GM21390 (cell line): ENCODE results near the gene COL23A1.
"Not testable (repeated sequence)": the region's sequence is repeated elsewhere in the genome, so short reads cannot be mapped to it uniquely, and the experiment has no call there.

ENCODE experiments used
- ATAC-seq: cut with Tn5 transposase; IDR thresholded peaks from one replicate; pipeline ENCODE4 v1.9.1; 2021; ENCODE audit not compliant: unreplicated experiment

The COL23A1 gene

DNA sequence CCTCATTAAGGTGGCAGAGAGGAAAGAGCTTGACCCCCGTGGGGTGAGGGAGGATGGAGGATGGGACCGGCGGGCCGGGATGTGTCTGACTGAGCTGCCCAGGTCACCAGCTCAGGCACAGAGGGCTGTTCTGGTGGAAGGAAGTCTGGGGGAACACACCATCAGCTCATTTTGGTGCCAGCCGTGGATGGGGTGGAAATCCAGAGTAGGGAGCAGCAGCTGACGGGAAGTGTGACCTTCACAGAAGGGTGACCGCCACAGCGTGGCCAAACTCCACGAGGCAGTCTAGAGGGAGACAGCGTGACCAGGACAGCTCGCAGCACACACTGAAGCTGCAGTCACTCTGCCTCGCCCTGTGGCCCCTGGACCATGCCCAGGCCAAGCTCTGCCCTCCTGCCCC, 312.3 kb downstream of the COL23A1 start:
- ATAC-seq, result no peak

DNA sequence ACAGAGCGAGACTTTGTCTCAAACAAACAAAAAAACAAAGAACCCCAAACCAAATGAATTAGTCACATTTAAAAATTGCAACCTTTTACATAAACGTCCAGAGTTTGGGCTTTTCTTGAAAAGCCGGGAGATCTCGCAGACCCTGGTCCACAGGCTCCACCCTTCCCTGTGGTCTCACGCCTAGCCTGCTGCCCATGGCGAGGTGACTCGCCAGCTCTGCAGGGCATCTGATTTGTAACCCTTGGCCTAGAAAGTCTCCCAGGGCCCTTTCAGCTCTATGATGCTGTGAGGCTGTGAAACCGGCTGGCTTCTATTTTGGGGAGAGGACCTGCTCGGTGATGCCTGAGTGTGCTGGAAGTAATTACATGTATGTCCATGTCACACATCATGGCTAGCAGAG, 312.8 kb downstream of the COL23A1 start:
- ATAC-seq, result no peak

- no peak for ATAC-seq
These were observed 315.2 kb downstream of the COL23A1 start for GRCh38 chr5:178274781-178275537.

- no peak for ATAC-seq
These were observed 316.3 kb downstream of the COL23A1 start for GRCh38 chr5:178273665-178274541.

DNA sequence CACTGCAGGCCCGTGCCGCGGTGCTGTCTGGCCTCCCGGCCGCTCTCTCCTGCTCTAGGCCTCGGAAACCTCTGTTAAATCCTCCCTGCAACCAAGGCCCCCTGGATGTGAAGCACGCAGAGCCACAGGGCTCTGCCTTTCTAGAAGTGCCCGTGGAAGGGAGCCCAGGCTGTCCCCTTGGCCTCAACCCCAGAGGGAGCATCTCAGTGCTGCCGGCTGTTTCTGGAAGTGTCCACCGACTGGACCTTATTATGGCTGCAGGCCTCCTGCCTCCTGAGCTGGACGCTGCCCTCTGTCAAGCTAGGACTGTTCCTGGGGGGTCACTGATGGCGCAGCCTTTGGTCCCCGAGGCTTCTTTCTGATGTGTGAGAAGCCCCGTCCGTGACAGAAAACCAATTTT, 317.2 kb downstream of the COL23A1 start:
- no peak for ATAC-seq

GRCh38 chr5:178272591-178272990, 317.6 kb downstream of the COL23A1 start:
- no peak for ATAC-seq

- no peak for ATAC-seq
These were observed 318.3 kb downstream of the COL23A1 start for GRCh38 chr5:178271726-178272479.

DNA sequence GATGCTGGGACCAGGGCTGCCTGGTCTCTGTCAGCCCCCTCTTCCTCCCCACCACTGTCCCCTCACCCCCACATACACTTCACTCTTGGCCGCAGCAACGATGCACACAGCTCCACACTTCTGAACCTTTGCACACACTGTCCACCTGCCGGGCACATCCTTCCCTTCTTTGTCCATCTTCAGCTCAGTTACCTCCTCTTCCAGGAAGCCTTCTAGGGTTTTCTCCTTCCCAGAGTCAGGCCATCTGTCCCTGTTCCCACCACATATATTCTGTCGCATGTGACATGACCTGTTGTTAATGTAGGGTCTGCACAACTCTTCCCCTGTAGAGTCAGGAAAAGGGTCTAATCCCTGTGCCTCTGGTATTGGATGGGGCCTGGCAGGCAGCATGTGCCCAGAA, 319.0 kb downstream of the COL23A1 start:
- ATAC-seq, result no peak

- no peak for ATAC-seq
These were observed 320.7 kb downstream of the COL23A1 start for GRCh38 chr5:178269499-178269898.

GRCh38 chr5:178267876-178268275, 322.3 kb downstream of the COL23A1 start:
- ATAC-seq, result no peak

DNA sequence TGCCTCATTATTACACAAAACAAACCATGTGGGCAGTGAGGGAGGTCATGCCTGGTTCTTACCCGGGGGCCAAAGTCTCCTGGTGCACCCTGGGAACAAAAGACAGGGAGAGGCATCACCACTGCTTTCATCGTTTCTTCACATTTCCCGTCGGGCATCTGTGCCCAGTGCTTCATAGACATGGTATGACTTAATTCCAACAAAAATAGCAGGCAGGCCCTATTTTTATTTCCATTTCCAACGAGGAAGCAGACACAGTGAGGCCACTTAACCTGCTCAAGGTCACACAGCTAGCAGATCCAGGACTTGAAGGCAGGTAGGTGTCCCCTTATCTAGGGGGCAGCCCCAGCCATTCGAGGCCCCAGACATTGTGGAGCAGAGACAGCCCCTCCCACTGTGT, 322.9 kb downstream of the COL23A1 start:
- ATAC-seq, result no peak

DNA sequence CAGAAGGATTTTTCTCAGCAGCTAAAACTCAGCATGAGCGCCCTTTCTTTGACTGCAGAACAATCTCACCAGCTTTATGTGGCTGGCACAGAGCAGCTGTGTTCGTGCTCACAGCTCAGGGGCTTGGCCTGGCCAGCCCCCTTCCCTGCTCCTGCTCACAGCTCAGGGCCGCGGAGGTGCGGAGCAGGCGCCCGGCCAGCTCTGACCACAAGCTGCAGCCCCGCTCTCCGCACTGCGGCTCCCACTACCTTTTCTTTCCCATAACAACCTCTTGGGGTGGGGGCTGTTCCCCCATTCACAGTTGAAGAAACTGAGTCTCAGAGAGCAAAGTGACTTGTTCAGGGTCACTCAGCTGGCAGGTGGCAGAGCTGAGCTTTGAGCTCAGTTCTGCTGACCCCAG, 323.6 kb downstream of the COL23A1 start:
- no peak for ATAC-seq

DNA sequence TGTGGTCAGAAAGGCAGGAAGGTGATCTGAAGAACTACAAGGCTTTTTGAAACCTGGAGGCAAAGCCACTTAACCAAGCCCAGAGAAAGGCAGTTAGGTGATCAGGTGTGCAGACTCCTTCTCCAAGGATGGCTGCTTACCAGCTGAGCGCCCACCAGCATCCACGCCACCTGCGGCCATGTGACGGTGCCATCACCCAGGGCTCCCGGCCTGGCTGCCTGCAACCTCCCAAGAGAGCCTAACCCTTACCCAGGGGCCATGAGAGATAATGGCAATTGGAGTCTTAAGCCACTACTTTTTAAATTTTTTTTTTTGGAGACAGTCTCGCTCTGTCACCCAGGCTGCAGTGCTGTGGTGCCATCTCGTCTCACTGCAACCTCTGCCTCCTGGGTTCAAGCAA, 324.4 kb downstream of the COL23A1 start:
- no peak for ATAC-seq

- no peak for ATAC-seq
These were observed 326.1 kb downstream of the COL23A1 start for GRCh38 chr5:178264044-178264443.

DNA sequence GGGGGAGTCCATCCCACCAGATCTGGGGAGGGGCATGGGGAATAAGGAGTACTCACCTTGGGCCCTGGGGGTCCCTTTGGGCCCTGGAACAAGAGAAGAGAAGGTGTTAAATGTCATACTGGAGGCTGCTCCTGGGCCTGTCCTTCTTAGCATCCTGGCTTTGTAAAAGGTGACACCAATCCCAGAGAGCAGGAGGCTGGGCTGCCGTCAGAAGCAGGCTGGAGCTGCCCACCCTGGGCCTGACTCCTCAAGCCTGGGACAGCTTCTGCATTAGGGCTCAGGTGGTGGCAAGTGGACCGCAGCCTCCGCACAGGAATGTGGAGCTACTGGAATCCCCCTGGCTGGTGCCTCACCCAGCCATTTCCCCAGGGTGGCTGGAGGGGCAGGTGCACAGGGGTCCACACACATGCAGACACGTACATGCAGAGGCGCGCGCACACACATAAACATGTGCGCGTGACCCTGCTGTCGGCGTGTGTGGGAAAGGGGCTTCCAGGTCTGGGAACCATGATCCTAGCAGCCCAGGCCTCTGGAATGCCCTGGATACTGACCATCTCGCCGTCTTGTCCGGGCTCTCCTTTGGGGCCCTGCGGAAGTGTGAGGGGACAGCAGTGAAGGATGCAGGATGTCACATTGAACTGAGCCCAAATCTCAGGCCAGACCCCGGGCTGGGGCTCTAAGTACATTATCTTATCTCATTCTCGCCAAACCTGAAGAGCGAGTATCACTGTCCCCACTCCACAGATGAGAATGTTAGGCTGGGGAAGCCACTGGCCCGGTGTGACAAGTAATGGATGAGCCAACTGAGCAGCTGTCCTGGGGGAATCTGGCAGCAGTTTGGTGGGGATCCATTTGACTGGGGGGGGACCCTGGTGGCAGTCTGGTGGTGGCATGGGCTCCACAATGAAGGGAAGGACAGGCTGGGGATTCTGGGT, 328.3 kb downstream of the COL23A1 start:
- ATAC-seq, result no peak

DNA sequence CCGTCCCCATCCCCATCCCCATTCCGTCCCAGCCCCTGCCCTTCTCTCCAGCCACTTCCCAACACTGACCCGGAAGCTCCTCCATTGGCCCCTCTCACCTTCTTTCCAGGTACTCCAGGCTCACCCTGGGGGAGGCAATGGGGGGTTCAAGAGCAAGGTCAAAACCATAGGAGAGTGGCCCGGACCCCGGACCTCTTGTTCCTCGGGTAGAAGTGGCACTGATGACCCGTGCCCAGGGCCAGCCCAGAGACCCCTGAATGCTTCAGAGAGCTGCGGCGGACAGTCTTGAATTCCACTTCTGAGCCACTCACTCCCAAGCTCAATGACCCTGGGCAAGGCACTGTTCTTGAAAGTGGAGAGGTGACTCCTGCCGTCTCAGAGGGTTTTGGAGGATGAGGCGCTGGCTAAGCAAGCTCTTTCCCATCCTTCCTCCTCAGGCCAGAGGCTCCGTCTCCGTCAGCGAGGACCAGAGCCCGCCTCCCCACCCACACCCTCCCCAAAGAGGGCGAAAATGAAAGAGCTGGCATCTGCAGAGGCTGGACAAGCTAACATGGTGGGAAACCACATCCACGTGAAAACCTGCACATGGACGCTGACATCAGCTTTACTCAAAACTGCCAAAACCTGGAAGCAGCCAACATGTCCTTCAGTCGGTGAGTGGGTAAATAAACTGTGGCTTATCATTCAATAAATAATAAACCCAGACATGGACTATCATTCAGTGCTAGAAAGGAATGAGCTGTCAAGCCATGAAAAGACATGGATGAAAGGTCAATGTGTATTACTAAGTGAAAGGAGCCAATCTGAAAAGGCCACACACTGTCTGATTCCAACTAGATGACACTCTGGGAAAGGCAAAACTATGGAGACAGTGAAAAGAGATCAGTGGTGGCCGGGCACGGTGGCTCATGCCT, 330.3 kb downstream of the COL23A1 start:
- no peak for ATAC-seq

- ATAC-seq, result no peak
These were observed 332.5 kb downstream of the COL23A1 start for GRCh38 chr5:178257650-178258049.

DNA sequence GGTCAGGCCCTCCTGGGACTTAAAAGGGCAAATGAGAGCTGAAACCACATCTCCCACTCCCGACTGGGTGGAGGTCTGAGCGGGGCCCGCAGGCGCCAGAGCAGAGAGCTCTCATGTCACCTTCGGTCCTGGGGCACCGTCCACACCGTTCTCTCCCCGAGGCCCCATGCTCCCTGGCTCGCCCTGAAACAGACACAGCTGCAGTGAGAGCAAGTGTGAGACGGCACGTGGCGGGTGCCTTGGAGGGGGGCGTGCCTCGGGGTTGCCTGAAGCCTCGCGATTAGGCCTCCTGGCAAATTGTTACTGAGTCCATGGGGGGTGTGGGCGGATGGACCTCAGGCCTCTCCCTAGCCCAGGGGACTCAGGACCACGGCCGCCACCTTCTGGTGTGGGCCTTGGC, 333.4 kb downstream of the COL23A1 start:
- no peak for ATAC-seq

GRCh38 chr5:178253632-178254031, 336.6 kb downstream of the COL23A1 start:
- not testable (repeated sequence) for ATAC-seq
